H1 (cell line): ENCODE results near the gene PRMT9. TPM values are rescaled to one million over a fixed set of nuclear protein-coding genes. Genes with fewer than 3 reads are reported as not detected.

ENCODE experiments used
- CTCF ChIA-PET: fragments of 300-600 bp; sonication (Branson Sonifier 250); formaldehyde crosslinking; loops from one replicate; lab custom pipeline; 2021; ENCODE audit not compliant: partially characterized antibody; lab: Charles Lee
- POLR2A ChIA-PET: fragments of 300-600 bp; sonication (Branson Sonifier 250); formaldehyde crosslinking; loops from one replicate; lab custom pipeline; 2021; ENCODE audit warnings: inconsistent platforms; ENCODE audit not compliant: partially characterized antibody; lab: Charles Lee
- DNase-seq, 2 experiments: peaks; one replicate each; pipeline versions ENCODE4 v3.0.0 to v3.0.0-alpha.2; 2010 to 2022; ENCODE audit warnings: low spot score in 2 of 2, low read depth in 1 of 2, mixed read lengths in 1 of 2
- FAIRE-seq: peaks from 2 replicates; lab custom pipeline; 2011; peaks lifted over from hg19 to GRCh38; lab: Jason Lieb, UNC
- H2AFZ ChIP-seq: 2 replicates; pipeline ENCODE4 v1.8.1; 2012; ENCODE audit warnings: low read length, inconsistent platforms
- H2AK5ac ChIP-seq: 2 replicates; pipeline ENCODE4 v1.6.1; 2013; ENCODE audit warnings: low read depth, low read length
- H2BK120ac ChIP-seq: replicated peaks from 2 replicates; pipeline ENCODE3; 2013; ENCODE audit warnings: low read depth, low read length, inconsistent platforms
- H2BK12ac ChIP-seq: 2 replicates; pipeline ENCODE4 v1.6.1; 2013; ENCODE audit warnings: low read depth, low read length
- H2BK15ac ChIP-seq: 2 replicates; pipeline ENCODE4 v1.6.1; 2013; ENCODE audit warnings: low read length
- H2BK20ac ChIP-seq: 2 replicates; pipeline ENCODE4 v1.6.1; 2013; ENCODE audit warnings: low read length
- H2BK5ac ChIP-seq: 2 replicates; pipeline ENCODE4 v1.6.1; 2013; ENCODE audit warnings: low read depth, low read length
- H3K14ac ChIP-seq: 2 replicates; pipeline ENCODE4 v1.6.1; 2013; ENCODE audit warnings: inconsistent platforms; ENCODE audit not compliant: insufficient read length
- H3K18ac ChIP-seq: 2 replicates; pipeline ENCODE4 v1.6.1; 2013; ENCODE audit warnings: low read length; ENCODE audit errors: extremely low read depth
- H3K23ac ChIP-seq: 2 replicates; pipeline ENCODE4 v1.6.1; 2013; ENCODE audit warnings: inconsistent platforms; ENCODE audit not compliant: insufficient read length
- H3K23me2 ChIP-seq: 2 replicates; pipeline ENCODE4 v1.6.1; 2013; ENCODE audit warnings: low read depth, low read length
- H3K27ac ChIP-seq: 2 replicates; pipeline ENCODE4 v1.6.1; 2011; ENCODE audit warnings: low read depth, low read length, inconsistent platforms
- H3K27me3 ChIP-seq, 4 experiments: replicated peaks in 1 of 4; 1 replicate in 1 of 4; 2 replicates in 3 of 4; pipeline versions ENCODE4 v1.6.1 to v1.8.1; 2011 to 2013; ENCODE audit warnings: low read length in 3 of 4, mild to moderate bottlenecking in 3 of 4, inconsistent platforms in 2 of 4, mixed read lengths in 2 of 4, moderate library complexity in 1 of 4; ENCODE audit not compliant: control insufficient read depth in 3 of 4, insufficient read depth in 3 of 4; ENCODE audit errors: extremely low read depth in 1 of 4
- H3K36me3 ChIP-seq, 4 experiments: 2 replicates each; pipeline versions ENCODE4 v1.6.1 to v1.8.1; 2011 to 2013; ENCODE audit warnings: mild to moderate bottlenecking in 4 of 4, low read length in 3 of 4, moderate library complexity in 2 of 4, control low read depth in 1 of 4, inconsistent platforms in 1 of 4; ENCODE audit not compliant: insufficient read depth in 4 of 4, control insufficient read depth in 2 of 4
- H3K4ac ChIP-seq: replicated peaks from 2 replicates; pipeline ENCODE3; 2013; ENCODE audit warnings: low read length, low read depth, mixed read lengths, inconsistent platforms; ENCODE audit not compliant: insufficient read length
- H3K4me1 ChIP-seq, 4 experiments: replicated peaks in 1 of 4; 1 replicate in 1 of 4; 2 replicates in 3 of 4; pipeline versions ENCODE4 v1.6.1 to v1.8.1; 2011 to 2013; ENCODE audit warnings: low read length in 3 of 4, inconsistent platforms in 2 of 4, mixed read lengths in 1 of 4; ENCODE audit not compliant: insufficient read depth in 4 of 4, control insufficient read depth in 3 of 4
- H3K4me2 ChIP-seq, 2 experiments: 2 replicates each; pipeline versions ENCODE4 v1.6.1 to v1.8.1; 2011 to 2013; ENCODE audit warnings: low read depth in 2 of 2, low read length in 2 of 2, control low read depth in 1 of 2, inconsistent platforms in 1 of 2, mild to moderate bottlenecking in 1 of 2; ENCODE audit not compliant: insufficient read depth in 1 of 2
- H3K4me3 ChIP-seq, 4 experiments: fragments of 200-600, 300-600 bp in 1 of 4; sonication (generic), shearing (Covaris generic), sonication (Bioruptor Twin) in 1 of 4; 2 replicates each; pipeline versions ENCODE4 v1.5.1 to v1.8.1; 2011 to 2016; ENCODE audit warnings: low read length in 4 of 4, low read depth in 3 of 4, control low read depth in 2 of 4, inconsistent platforms in 2 of 4, mild to moderate bottlenecking in 2 of 4, mixed read lengths in 1 of 4, moderate library complexity in 1 of 4; ENCODE audit not compliant: insufficient read depth in 2 of 4; ENCODE audit errors: extremely low read depth in 1 of 4
- H3K56ac ChIP-seq: replicated peaks from 2 replicates; pipeline ENCODE3; 2013; ENCODE audit warnings: low read depth, mild to moderate bottlenecking, mixed read lengths, low read length, inconsistent platforms; ENCODE audit not compliant: insufficient read length
- H3K79me1 ChIP-seq: 2 replicates; pipeline ENCODE4 v1.6.1; 2013; ENCODE audit warnings: low read depth, low read length, control low read depth
- H3K79me2 ChIP-seq, 2 experiments: 2 replicates each; pipeline versions ENCODE4 v1.6.1 to v1.8.1; 2012 to 2013; ENCODE audit warnings: low read length in 2 of 2, mild to moderate bottlenecking in 2 of 2, inconsistent platforms in 1 of 2; ENCODE audit not compliant: insufficient read depth in 2 of 2, control insufficient read depth in 1 of 2
- H3K9ac ChIP-seq, 4 experiments: replicated peaks in 1 of 4; 1 replicate in 1 of 4; 2 replicates in 3 of 4; pipeline versions ENCODE4 v1.6.1 to v1.8.1; 2011 to 2013; ENCODE audit warnings: low read depth in 3 of 4, low read length in 3 of 4, control low read depth in 2 of 4, mild to moderate bottlenecking in 2 of 4, moderate library complexity in 2 of 4, inconsistent platforms in 1 of 4; ENCODE audit errors: extremely low read depth in 1 of 4
- H3K9me3 ChIP-seq, 2 experiments: 2 replicates each; pipeline versions ENCODE4 v1.6.1 to v1.8.1; 2012 to 2013; ENCODE audit warnings: mild to moderate bottlenecking in 2 of 2, moderate library complexity in 2 of 2, control low read depth in 1 of 2, inconsistent platforms in 1 of 2, low read depth in 1 of 2, low read length in 1 of 2, mixed read lengths in 1 of 2; ENCODE audit not compliant: insufficient read depth in 2 of 2
- H4K20me1 ChIP-seq, 2 experiments: replicated peaks in 1 of 2; 2 replicates each; pipeline versions ENCODE3 to v1.8.1; 2011 to 2013; ENCODE audit warnings: inconsistent platforms in 2 of 2, low read length in 2 of 2, mild to moderate bottlenecking in 1 of 2; ENCODE audit not compliant: insufficient read depth in 2 of 2, control insufficient read depth in 1 of 2
- H4K5ac ChIP-seq: 2 replicates; pipeline ENCODE4 v1.6.1; 2013; ENCODE audit warnings: low read length, low read depth, mixed read lengths, inconsistent platforms; ENCODE audit not compliant: insufficient read length
- H4K8ac ChIP-seq: 2 replicates; pipeline ENCODE4 v1.8.0; 2013; ENCODE audit warnings: mild to moderate bottlenecking, moderate library complexity, low read length, inconsistent platforms; ENCODE audit not compliant: insufficient read depth; ENCODE audit errors: extremely low read depth
- H4K91ac ChIP-seq: replicated peaks from 2 replicates; pipeline ENCODE3; 2013; ENCODE audit warnings: low read length, mixed read lengths, inconsistent platforms; ENCODE audit not compliant: insufficient read length
- CBX5 ChIP-seq: fragments of 300-800, 300-1000 bp; sonication (generic); IDR thresholded peaks from 2 replicates; pipeline ENCODE4 v1.7.1; 2016; ENCODE audit warnings: antibody characterized with exemption, low read length, low read depth
- E2F6 ChIP-seq: IDR thresholded peaks from 2 replicates; pipeline ENCODE4 v1.6.1; 2012; ENCODE audit warnings: inconsistent platforms
- GTF2F1 ChIP-seq: IDR thresholded peaks from 2 replicates; pipeline ENCODE4 v1.6.1; 2012; ENCODE audit warnings: low read depth, low read length, improper control_type of control experiment, borderline replicate concordance
- KDM1A ChIP-seq: fragments of 200-600, 300-600 bp; sonication (generic); IDR thresholded peaks from 2 replicates; pipeline ENCODE4 v1.7.1; 2016; ENCODE audit warnings: mild to moderate bottlenecking, low read length, borderline replicate concordance
- PHF8 ChIP-seq: fragments of 200-600 bp; sonication (generic); conservative IDR thresholded peaks from 2 replicates; pipeline ENCODE4 v1.7.1; 2012; ENCODE audit warnings: low read depth, mild to moderate bottlenecking, inconsistent platforms, low read length, moderate library complexity
- SP1 ChIP-seq: IDR thresholded peaks from 2 replicates; pipeline ENCODE4 v1.6.1; 2011; ENCODE audit warnings: low read depth, low read length
- TAF1 ChIP-seq: IDR thresholded peaks from 2 replicates; pipeline ENCODE4 v1.6.1; 2011; ENCODE audit warnings: mild to moderate bottlenecking, low read depth, low read length
- TBP ChIP-seq: IDR thresholded peaks from 2 replicates; pipeline ENCODE4 v1.6.1; 2011; ENCODE audit warnings: low read depth, low read length, improper control_type of control experiment
- WGBS, 2 experiments: shearing (Covaris generic) in 1 of 2; methylation state at CpG; one replicate each; pipeline versions ENCODE4 v1.1.6 to v1.1.7; 2013 to 2015; ENCODE audit warnings: low lambda C conversion rate in 2 of 2, mixed read lengths in 2 of 2, inconsistent platforms in 1 of 2, low coverage in 1 of 2, missing lambda C conversion rate in 1 of 2; ENCODE audit not compliant: insufficient replicate concordance in 2 of 2, insufficient coverage in 1 of 2, insufficient read length in 1 of 2; ENCODE audit errors: extremely low coverage in 1 of 2, missing lambda C conversion rate in 1 of 2; 5-methylcytosine and 5-hydroxymethylcytosine counted together
- polyA plus RNA-seq, 7 experiments: library from polyadenylated mRNA; depleted of rRNA in 3 of 7; stranded (reverse) in 5 of 7; unstranded in 2 of 7; fragments of >200 nt in 5 of 7; fragments of 200-250 nt in 2 of 7; gene quantifications; 1 replicate in 5 of 7; 2 replicates in 1 of 7; 4 replicates in 1 of 7; pipeline versions ENCODE4 v1.2.1 to v1.2.3, GENCODE V29; 2011 to 2013; ENCODE audit warnings: missing spikeins in 2 of 7, mixed read lengths in 2 of 7
- total RNA-seq: library from RNA; stranded (reverse); fragmentation: NEBNext Ultra II Directional; extraction: Animal tissue kit (Norgen Biotek cat#: 25700); gene quantifications from 2 replicates; pipeline ENCODE4 v1.2.1, GENCODE V29; 2021
- TF ChIP-seq, protein P1 (sequence below): IDR thresholded peaks from 2 replicates; pipeline ENCODE4 v1.6.1; 2012; ENCODE audit warnings: low read length, inconsistent platforms

The PRMT9 gene
- total and polyA plus RNA-seq, 2 of the 8 experiments (the other 6 are each of a cell fraction or from before 2014, with no cell fraction given) = 3.8 to 9.6 TPM

- Histone ChIP-seq H3K27me3 (peaks cover 3 to 37% (median 27%) of the 10 kb centered on the region in 4 experiments), H3K9me3 (no peaks in the 10 kb centered on the region), H2BK12ac (peak overlapping the region; percentile 98; the same call in 1 of the 2 replicates), H3K23ac (no peak overlapping the region), H3K27ac (no peak overlapping the region), H3K36me3 (no peaks in the 10 kb centered on the region), H3K9ac (peak overlapping the region; percentile 63 to 85 (median 72)), H2BK120ac (no peak overlapping the region), H4K20me1 (no peaks in the 10 kb centered on the region), H3K18ac (peak overlapping the region; percentile 93), H3K4me1 (peaks cover 3 to 14% (median 9%) of the 10 kb centered on the region in 4 experiments; a peak in 5 of 7 replicates), H3K79me1 (no peaks in the 10 kb centered on the region), H2BK5ac (0 out of 2 replicates have a peak overlapping the region, but pooled peaks have one; percentile 45), H2BK20ac (no peak overlapping the region), H2AFZ (peak overlapping the region; percentile 93), H3K4ac (no peak overlapping the region), H3K4me2 (peak overlapping the region; percentile 72 to 100), H3K79me2 (0 out of 4 replicates have a peak, but pooled peaks cover 0 to 2% of the 10 kb centered on the region in 2 experiments), H4K5ac (no peak overlapping the region), H4K8ac (peak overlapping the region; percentile 92), H3K23me2 (peaks cover 10% of the 10 kb centered on the region; the same call in 1 of the 2 replicates), H3K14ac (no peak overlapping the region), H3K4me3 (peak overlapping the region; percentile 80 to 97 (median 88)), H4K91ac (peak overlapping the region; percentile 67), H2BK15ac (no peak overlapping the region), H2AK5ac (no peak overlapping the region), H3K56ac (no peak overlapping the region)
- ChIA-PET CTCF (interaction anchor here (0.9 to 3.5 kb wide), 9 partner anchors 9 to 134 kb away, joined by 3 to 25 read pairs (median 4); no protein-coding TSS in a partner anchor), POLR2A (interaction anchor here (1.1 to 3.2 kb wide), 8 partner anchors 10 to 134 kb away, joined by 3 to 12 read pairs (median 3); partner anchors contain the start of gene PRMT9)
- FAIRE-seq (no peak), DNase-seq (peak in 1 of 2 experiments; percentile 63)
- WGBS, 2 experiments = 1% methylated on average over 38 of the region's 38 CpGs; no CpG with 5 or more reads in 1 of the 2 experiments
- TF ChIP-seq TAF1 (peak; percentile 44), PHF8 (peak; percentile 24; the same call in 1 of the 2 replicates), KDM1A (peak; percentile 25; the same call in 1 of the 2 replicates), E2F6 (peak; percentile 93), GTF2F1 (no peak), CBX5 (no peak), TBP (no peak), SP1 (peak; percentile 49; the same call in 1 of the 2 replicates)
- TF ChIP-seq, protein P1, sequence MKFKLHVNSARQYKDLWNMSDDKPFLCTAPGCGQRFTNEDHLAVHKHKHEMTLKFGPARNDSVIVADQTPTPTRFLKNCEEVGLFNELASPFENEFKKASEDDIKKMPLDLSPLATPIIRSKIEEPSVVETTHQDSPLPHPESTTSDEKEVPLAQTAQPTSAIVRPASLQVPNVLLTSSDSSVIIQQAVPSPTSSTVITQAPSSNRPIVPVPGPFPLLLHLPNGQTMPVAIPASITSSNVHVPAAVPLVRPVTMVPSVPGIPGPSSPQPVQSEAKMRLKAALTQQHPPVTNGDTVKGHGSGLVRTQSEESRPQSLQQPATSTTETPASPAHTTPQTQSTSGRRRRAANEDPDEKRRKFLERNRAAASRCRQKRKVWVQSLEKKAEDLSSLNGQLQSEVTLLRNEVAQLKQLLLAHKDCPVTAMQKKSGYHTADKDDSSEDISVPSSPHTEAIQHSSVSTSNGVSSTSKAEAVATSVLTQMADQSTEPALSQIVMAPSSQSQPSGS = no peak
These were observed 48.7 kb upstream of the PRMT9 start for GRCh38 chr4:147732518-147733235.
